Activated T-helper 1 cell treated with anti-CD3 and anti-CD28 coated beads, Interleukin-12 subunit alpha, Interleukin-12 subunit beta, Interleukin-2, Interleukin-4 antibody, amounts not matched to agents 30 ng/mL and 10 ng/mL and 1 ng/mL, durations not matched to agents 14 hours and 24 hours and 36 hours (primary cell): ENCODE measurements around the gene GPHA2. TPM values are rescaled to one million over a fixed set of nuclear protein-coding genes. Genes with fewer than 3 reads are reported as not detected.

ENCODE experiments used
- DNase-seq: peaks from one replicate; pipeline ENCODE4 v3.0.0; 2021; ENCODE audit warnings: low spot score
- H3K27ac Mint-ChIP-seq: one replicate; pipeline ENCODE4 v1.8.0; 2021; ENCODE audit warnings: mild to moderate bottlenecking, mixed read lengths
- H3K27me3 Mint-ChIP-seq: one replicate; pipeline ENCODE4 v1.8.0; 2022; ENCODE audit warnings: mild to moderate bottlenecking, moderate library complexity, mixed read lengths; ENCODE audit not compliant: insufficient read depth
- H3K36me3 Mint-ChIP-seq: one replicate; pipeline ENCODE4 v1.8.0; 2021; ENCODE audit warnings: low read depth, mixed read lengths
- H3K4me1 Mint-ChIP-seq: one replicate; pipeline ENCODE4 v1.8.0; 2021; ENCODE audit warnings: low read depth, mixed read lengths
- H3K4me3 Mint-ChIP-seq: one replicate; pipeline ENCODE4 v1.8.0; 2021; ENCODE audit warnings: mild to moderate bottlenecking, moderate library complexity, mixed read lengths
- H3K9me3 Mint-ChIP-seq: one replicate; pipeline ENCODE4 v1.8.0; 2021; ENCODE audit warnings: mixed read lengths
- intact Hi-C: fragments of 100-400 bp; cut with micrococcal nuclease; formaldehyde crosslinking; loops from one replicate; pipeline ENCODE4 v1.15.1; 2024
- total RNA-seq: library from RNA; stranded (reverse); gene quantifications from 2 replicates; pipeline ENCODE4 v1.2.3, GENCODE V29; 2022

Gene GPHA2
- total RNA-seq, 1 donor from 2014 or later: not detected

- peaks cover 21% of the 10 kb centered on the region for H3K27me3 Mint-ChIP-seq
- intact Hi-C loops: no loop called here
- no peaks in the 10 kb centered on the region for H3K9me3 Mint-ChIP-seq
- H3K27ac Mint-ChIP-seq: no peak overlapping the region
- no peaks in the 10 kb centered on the region for H3K4me1 Mint-ChIP-seq
- no peak for DNase-seq
- H3K4me3 Mint-ChIP-seq: no peak overlapping the region
- no peaks in the 10 kb centered on the region for H3K36me3 Mint-ChIP-seq
Measured at GRCh38 chr11:64951529-64951928, 15.8 kb upstream of the GPHA2 start.

- H3K27ac Mint-ChIP-seq: no peak overlapping the region
- no peaks in the 10 kb centered on the region for H3K4me1 Mint-ChIP-seq
- no peak overlapping the region for H3K4me3 Mint-ChIP-seq
- intact Hi-C loops: no loop called here
- peaks cover 33% of the 10 kb centered on the region for H3K27me3 Mint-ChIP-seq
- no peaks in the 10 kb centered on the region for H3K36me3 Mint-ChIP-seq
- H3K9me3 Mint-ChIP-seq: no peaks in the 10 kb centered on the region
- no peak for DNase-seq
Measured at GRCh38 chr11:64947208-64947814, 11.6 kb upstream of the GPHA2 start.

- Mint-ChIP-seq H3K4me3 (no peak overlapping the region), H3K9me3 (no peaks in the 10 kb centered on the region), H3K27ac (no peak overlapping the region), H3K4me1 (no peaks in the 10 kb centered on the region), H3K36me3 (peaks cover 3% of the 10 kb centered on the region), H3K27me3 (peaks cover 9% of the 10 kb centered on the region)
- intact Hi-C loops: no loop called here
- no peak for DNase-seq
Measured at GRCh38 chr11:64936539-64936938, 846 bp upstream of the GPHA2 start.

DNA sequence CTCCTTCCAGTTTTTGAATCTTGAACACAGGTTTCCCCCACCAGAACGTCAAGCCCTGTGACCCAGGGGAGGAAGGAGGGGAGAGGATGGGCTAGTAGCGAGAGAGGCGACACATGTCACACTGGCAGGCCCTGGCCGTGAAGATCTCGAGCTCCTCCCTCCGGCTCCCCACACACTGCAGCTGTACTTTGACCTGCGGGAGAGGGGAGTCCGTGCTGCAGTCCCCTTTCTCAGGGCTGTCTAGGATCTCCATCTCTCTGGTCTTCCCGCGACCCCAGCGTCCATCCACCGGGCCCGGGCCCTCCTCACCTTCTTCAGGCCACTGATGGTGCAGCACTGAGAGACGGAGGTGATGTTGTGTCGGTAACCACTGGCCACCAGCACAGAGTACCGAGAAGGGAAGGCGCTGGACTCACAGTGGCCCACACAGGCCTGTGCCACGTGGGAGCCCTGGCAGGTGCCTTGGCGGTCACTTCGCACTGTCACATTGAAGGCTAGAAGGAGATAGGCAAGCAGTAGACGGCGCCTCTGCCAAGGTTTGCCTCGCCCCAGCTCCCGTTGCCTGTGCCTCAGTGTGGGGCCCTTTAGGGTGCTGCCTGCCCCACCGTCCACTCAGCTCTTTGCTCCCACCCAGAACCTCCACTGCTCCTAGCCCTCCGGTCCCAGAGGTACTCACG, 873 bp downstream of the GPHA2 start:
- peaks cover 16% of the 10 kb centered on the region for H3K36me3 Mint-ChIP-seq
- H3K4me1 Mint-ChIP-seq: no peaks in the 10 kb centered on the region
- H3K27me3 Mint-ChIP-seq: peaks cover 2% of the 10 kb centered on the region
- no peak overlapping the region for H3K27ac Mint-ChIP-seq
- H3K9me3 Mint-ChIP-seq: no peaks in the 10 kb centered on the region
- DNase-seq: no peak
- intact Hi-C loops: no loop called here
- H3K4me3 Mint-ChIP-seq: no peak overlapping the region

DNA sequence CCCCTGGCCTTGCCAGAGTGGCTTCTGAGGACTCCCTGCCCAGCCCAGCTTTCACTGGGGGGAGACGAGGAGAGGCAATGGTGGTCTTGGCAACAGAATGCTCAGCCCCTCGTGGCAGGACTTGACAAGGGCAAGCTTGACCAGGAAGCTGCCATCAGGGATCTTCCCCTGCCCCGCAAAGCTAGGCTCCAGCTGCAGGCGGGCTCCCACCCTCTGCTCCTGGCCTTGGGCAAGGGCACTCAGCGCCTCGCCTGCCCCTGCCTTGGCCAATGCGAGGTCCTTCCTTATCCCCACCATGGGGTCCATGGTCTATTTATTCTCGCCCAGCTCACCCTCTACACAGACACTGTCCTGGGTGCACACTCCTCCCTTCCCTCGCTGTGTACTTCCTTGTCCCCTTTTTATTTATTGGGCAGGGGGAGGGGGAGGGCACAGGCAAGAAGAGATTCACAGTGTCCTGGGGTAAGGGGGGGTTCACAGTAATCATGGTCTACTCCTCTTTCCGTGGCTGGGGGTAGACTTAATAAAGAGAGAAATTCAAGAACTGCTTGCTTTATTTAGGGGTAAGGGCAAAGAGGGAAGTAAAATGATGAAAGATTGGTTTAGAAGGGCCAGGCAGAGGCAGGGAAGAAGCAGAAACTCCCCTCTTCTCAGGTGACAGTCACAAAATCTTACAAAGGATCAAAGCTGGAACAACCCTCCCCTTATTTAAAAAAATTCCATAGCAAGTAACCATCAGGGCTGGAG, 1.6 kb downstream of the GPHA2 start:
- Mint-ChIP-seq H3K36me3 (peaks cover 17% of the 10 kb centered on the region), H3K27me3 (peaks cover 2% of the 10 kb centered on the region), H3K27ac (no peak overlapping the region), H3K4me1 (no peaks in the 10 kb centered on the region), H3K9me3 (no peaks in the 10 kb centered on the region), H3K4me3 (no peak overlapping the region)
- no peak for DNase-seq
- intact Hi-C loops: no loop called here

GRCh38 chr11:64933213-64933934, 2.3 kb downstream of the GPHA2 start:
- Mint-ChIP-seq H3K4me1 (no peaks in the 10 kb centered on the region), H3K4me3 (no peak overlapping the region), H3K36me3 (peaks cover 17% of the 10 kb centered on the region), H3K27me3 (no peaks in the 10 kb centered on the region), H3K9me3 (no peaks in the 10 kb centered on the region), H3K27ac (no peak overlapping the region)
- no peak for DNase-seq
- intact Hi-C loops: no loop called here

GRCh38 chr11:64932324-64932723, 3.4 kb downstream of the GPHA2 start:
- Mint-ChIP-seq H3K4me1 (peaks cover under 1% of the 10 kb centered on the region), H3K9me3 (no peaks in the 10 kb centered on the region), H3K27ac (no peak overlapping the region), H3K27me3 (no peaks in the 10 kb centered on the region), H3K36me3 (peaks cover 21% of the 10 kb centered on the region), H3K4me3 (no peak overlapping the region)
- DNase-seq: no peak
- intact Hi-C loops: no loop called here

- no peak for DNase-seq
- H3K36me3 Mint-ChIP-seq: peaks cover 27% of the 10 kb centered on the region
- peaks cover 6% of the 10 kb centered on the region for H3K4me1 Mint-ChIP-seq
Measured at GRCh38 chr11:64931290-64931689, 4.4 kb downstream of the GPHA2 start.

GRCh38 chr11:64930340-64930739, 5.4 kb downstream of the GPHA2 start:
- Mint-ChIP-seq H3K27ac (no peak overlapping the region), H3K27me3 (no peaks in the 10 kb centered on the region), H3K36me3 (peaks cover 27% of the 10 kb centered on the region), H3K4me3 (no peak overlapping the region), H3K9me3 (no peaks in the 10 kb centered on the region), H3K4me1 (peaks cover 10% of the 10 kb centered on the region)
- DNase-seq: no peak
- intact Hi-C loops: no loop called here

More at GRCh38 chr11:64931290-64931689, 4.4 kb downstream of the GPHA2 start:
- no peaks in the 10 kb centered on the region for H3K9me3 Mint-ChIP-seq
- H3K27me3 Mint-ChIP-seq: no peaks in the 10 kb centered on the region
- no peak overlapping the region for H3K27ac Mint-ChIP-seq
- H3K4me3 Mint-ChIP-seq: no peak overlapping the region
- intact Hi-C loops: no loop called here

DNA sequence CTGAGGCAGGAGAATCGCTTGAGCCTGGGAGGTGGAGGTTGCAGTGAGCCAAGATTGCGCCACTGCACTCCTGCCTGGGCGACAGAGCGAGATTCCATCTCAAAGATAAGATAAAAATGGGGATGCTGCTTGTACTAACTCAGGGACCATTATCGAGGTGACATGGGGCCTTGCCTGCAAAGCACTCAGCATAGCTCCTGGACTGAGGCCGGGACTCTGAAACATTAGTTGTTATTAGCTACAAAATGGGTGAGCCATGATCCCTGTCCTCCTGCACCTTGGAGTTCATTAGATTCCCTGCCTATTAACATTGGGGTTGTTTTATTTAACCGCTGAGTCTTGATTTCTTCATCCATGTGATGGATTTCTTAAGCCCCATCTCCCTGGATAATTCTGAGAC, 6.1 kb downstream of the GPHA2 start:
- no peak for DNase-seq
- Mint-ChIP-seq H3K9me3 (no peaks in the 10 kb centered on the region), H3K36me3 (peaks cover 27% of the 10 kb centered on the region), H3K27ac (no peak overlapping the region), H3K27me3 (no peaks in the 10 kb centered on the region), H3K4me1 (peaks cover 10% of the 10 kb centered on the region), H3K4me3 (no peak overlapping the region)
- intact Hi-C loops: no loop called here

GRCh38 chr11:64928957-64929356, 6.7 kb downstream of the GPHA2 start:
- H3K27me3 Mint-ChIP-seq: no peaks in the 10 kb centered on the region
- intact Hi-C loops: no loop called here
- no peak overlapping the region for H3K27ac Mint-ChIP-seq
- no peak overlapping the region for H3K4me3 Mint-ChIP-seq
- H3K36me3 Mint-ChIP-seq: peaks cover 27% of the 10 kb centered on the region
- no peak for DNase-seq
- no peaks in the 10 kb centered on the region for H3K9me3 Mint-ChIP-seq
- H3K4me1 Mint-ChIP-seq: peaks cover 16% of the 10 kb centered on the region

DNA sequence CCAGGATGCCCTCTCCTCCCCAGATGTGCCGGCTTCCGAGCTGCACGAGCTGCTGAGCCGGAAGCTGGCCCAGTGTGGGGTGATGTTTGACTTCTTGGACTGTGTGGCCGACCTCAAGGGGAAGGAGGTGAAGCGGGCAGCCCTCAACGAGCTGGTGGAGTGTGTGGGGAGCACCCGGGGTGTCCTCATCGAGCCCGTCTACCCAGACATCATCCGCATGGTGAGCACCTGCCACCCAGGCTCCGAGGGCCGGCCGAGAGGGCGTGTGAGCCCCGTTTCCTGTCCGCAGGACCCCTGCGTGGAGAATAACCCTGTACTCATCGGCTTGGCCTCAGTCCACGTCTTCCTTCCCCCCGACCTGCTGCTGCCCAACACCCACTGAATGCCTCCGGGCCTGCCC, 9.0 kb downstream of the GPHA2 start:
- Mint-ChIP-seq H3K4me3 (no peak overlapping the region), H3K36me3 (peaks cover 23% of the 10 kb centered on the region), H3K27me3 (no peaks in the 10 kb centered on the region), H3K9me3 (no peaks in the 10 kb centered on the region), H3K4me1 (peaks cover 20% of the 10 kb centered on the region), H3K27ac (no peak overlapping the region)
- DNase-seq: no peak
- intact Hi-C loops: no loop called here
